Measurements from ENCODE around the gene KLHDC8A. TPM values are rescaled to one million over a fixed set of nuclear protein-coding genes. Genes with fewer than 3 reads are reported as not detected.

The KLHDC8A gene
- total RNA-seq, 1 donor from 2014 or later, result 3.9 TPM

- no peak for DNase-seq (ENCODE audit: extremely low spot score, unreplicated experiment)
- no peak overlapping the region for H3K4me3 Mint-ChIP-seq
- H3K9me3 Mint-ChIP-seq, result no peaks in the 10 kb centered on the region
- TF ChIP-seq CTCF (conservative IDR thresholded peaks at IDR 0.05), result no peak
- peaks cover 6% of the 10 kb centered on the region for H3K4me1 Mint-ChIP-seq (ENCODE audit: unreplicated experiment)
- H3K36me3 Mint-ChIP-seq, result no peaks in the 10 kb centered on the region
- peaks cover 8% of the 10 kb centered on the region for H3K27me3 Mint-ChIP-seq
- no peak overlapping the region for H3K27ac Mint-ChIP-seq
Measured at GRCh38 chr1:205380882-205381281, 24.2 kb upstream of the KLHDC8A start.

- Mint-ChIP-seq H3K9me3 (no peaks in the 10 kb centered on the region), H3K27ac (no peak overlapping the region), H3K4me1 (ENCODE audit: unreplicated experiment) (peaks cover 15% of the 10 kb centered on the region), H3K4me3 (no peak overlapping the region), H3K27me3 (peaks cover 11% of the 10 kb centered on the region), H3K36me3 (no peaks in the 10 kb centered on the region)
- DNase-seq (ENCODE audit: extremely low spot score, unreplicated experiment), result no peak
- no peak for TF ChIP-seq CTCF (conservative IDR thresholded peaks at IDR 0.05)
Measured at GRCh38 chr1:205379056-205379455, 22.3 kb upstream of the KLHDC8A start.

GRCh38 chr1:205377355-205377754, 20.6 kb upstream of the KLHDC8A start:
- peak; percentile 4 for DNase-seq (ENCODE audit: extremely low spot score, unreplicated experiment)
- H3K9me3 Mint-ChIP-seq, result no peaks in the 10 kb centered on the region
- no peaks in the 10 kb centered on the region for H3K36me3 Mint-ChIP-seq
- no peak overlapping the region for H3K4me3 Mint-ChIP-seq
- H3K27me3 Mint-ChIP-seq, result peaks cover 18% of the 10 kb centered on the region
- H3K27ac Mint-ChIP-seq, result no peak overlapping the region
- H3K4me1 Mint-ChIP-seq (ENCODE audit: unreplicated experiment), result peaks cover 30% of the 10 kb centered on the region
- no peak for TF ChIP-seq CTCF (conservative IDR thresholded peaks at IDR 0.05)

- no peaks in the 10 kb centered on the region for H3K36me3 Mint-ChIP-seq
- DNase-seq (ENCODE audit: extremely low spot score, unreplicated experiment), result no peak
- H3K9me3 Mint-ChIP-seq, result no peaks in the 10 kb centered on the region
- TF ChIP-seq CTCF (conservative IDR thresholded peaks at IDR 0.05), result no peak
- H3K27ac Mint-ChIP-seq, result no peak overlapping the region
- no peak overlapping the region for H3K4me3 Mint-ChIP-seq
- peaks cover 35% of the 10 kb centered on the region for H3K4me1 Mint-ChIP-seq (ENCODE audit: unreplicated experiment)
- peaks cover 18% of the 10 kb centered on the region for H3K27me3 Mint-ChIP-seq
Measured at GRCh38 chr1:205376739-205377138, 20.0 kb upstream of the KLHDC8A start.

- H3K27me3 Mint-ChIP-seq, result peaks cover 18% of the 10 kb centered on the region
- H3K4me3 Mint-ChIP-seq, result peak overlapping the region; percentile 25
- TF ChIP-seq CTCF (conservative IDR thresholded peaks at IDR 0.05), result no peak
- H3K36me3 Mint-ChIP-seq, result no peaks in the 10 kb centered on the region
- DNase-seq (ENCODE audit: extremely low spot score, unreplicated experiment), result peak; percentile 58
- peaks cover 35% of the 10 kb centered on the region for H3K4me1 Mint-ChIP-seq (ENCODE audit: unreplicated experiment)
- no peak overlapping the region for H3K27ac Mint-ChIP-seq
- no peaks in the 10 kb centered on the region for H3K9me3 Mint-ChIP-seq
Measured at GRCh38 chr1:205375835-205376545, 19.3 kb upstream of the KLHDC8A start.
